A673 (cell line): ENCODE results near the gene SEBOX. TPM values are rescaled to one million over a fixed set of nuclear protein-coding genes. Genes with fewer than 3 reads are reported as not detected.

Experiments used
- BruUV-seq: library from RNA; stranded (reverse); fragments of 400-500 nt; replicated peaks from 2 replicates; lab custom pipeline; 2021; lab: Mats Ljungman, UMichigan
- CTCF ChIA-PET: fragments of 300-600 bp; sonication (Branson Sonifier 250); formaldehyde crosslinking; loops from one replicate; lab custom pipeline; 2022; ENCODE audit warnings: antibody characterized with exemption; lab: Charles Lee
- POLR2A ChIA-PET: fragments of 300-600 bp; sonication (Branson Sonifier 250); formaldehyde crosslinking; loops from one replicate; lab custom pipeline; 2022; ENCODE audit warnings: antibody characterized with exemption; ENCODE audit not compliant: low non-redundant PET; lab: Charles Lee
- DNase-seq: peaks from one replicate; pipeline ENCODE4 v3.0.0-alpha.2; 2015; ENCODE audit warnings: low spot score
- H3K27ac ChIP-seq: fragments of 200-600 bp; sonication (generic); 2 replicates; pipeline ENCODE4 v1.5.1; 2016; ENCODE audit warnings: mixed run types, low read depth, mild to moderate bottlenecking, mixed read lengths, antibody characterized with exemption, low read length; ENCODE audit not compliant: poor library complexity, severe bottlenecking
- H3K27me3 ChIP-seq: fragments of 200-600 bp; sonication (generic); replicated peaks from 2 replicates; pipeline ENCODE4 v1.6.1; 2017; ENCODE audit warnings: mixed run types, low read depth, mild to moderate bottlenecking, mixed read lengths, antibody characterized with exemption, low read length; ENCODE audit not compliant: insufficient read depth, poor library complexity
- H3K36me3 ChIP-seq: fragments of 200-600 bp; sonication (generic); 2 replicates; pipeline ENCODE4 v1.6.1; 2016; ENCODE audit warnings: mixed run types, mild to moderate bottlenecking, mixed read lengths, antibody characterized with exemption, low read length; ENCODE audit not compliant: insufficient read depth, poor library complexity, severe bottlenecking
- H3K4me1 ChIP-seq: fragments of 200-600 bp; sonication (generic); 2 replicates; pipeline ENCODE4 v1.6.1; 2017; ENCODE audit warnings: mixed run types, mild to moderate bottlenecking, mixed read lengths, antibody characterized with exemption, low read length; ENCODE audit not compliant: insufficient read depth, poor library complexity, severe bottlenecking
- H3K4me3 ChIP-seq: fragments of 200-600 bp; sonication (generic); 2 replicates; pipeline ENCODE4 v1.5.1; 2016; ENCODE audit warnings: low read depth, mixed run types, mild to moderate bottlenecking, mixed read lengths, low read length; ENCODE audit not compliant: poor library complexity, severe bottlenecking
- H3K9me3 ChIP-seq: fragments of 200-600 bp; sonication (generic); 2 replicates; pipeline ENCODE4 v1.6.1; 2016; ENCODE audit warnings: mixed run types, low read depth, mild to moderate bottlenecking, mixed read lengths, antibody characterized with exemption, low read length; ENCODE audit not compliant: poor library complexity, severe bottlenecking
- EZH2 ChIP-seq: fragments of 200-600 bp; sonication (generic); IDR thresholded peaks from 2 replicates; pipeline ENCODE4 v1.6.1; 2017; ENCODE audit warnings: borderline replicate concordance, low read depth, mild to moderate bottlenecking, mixed read lengths, antibody characterized with exemption, low read length; ENCODE audit not compliant: poor library complexity, severe bottlenecking
- intact Hi-C: fragments of 100-400 bp; cut with micrococcal nuclease; formaldehyde crosslinking; loops from one replicate; pipeline ENCODE4 v1.10.0; 2022; ENCODE audit not compliant: unreplicated experiment
- total RNA-seq: library from RNA; stranded (reverse); gene quantifications from 2 replicates; pipeline ENCODE4 v1.2.3, GENCODE V29; 2021
- TF ChIP-seq, protein P1 (sequence below): fragments of 300-800, 200-600 bp; sonication (generic); conservative IDR thresholded peaks from 2 replicates; pipeline ENCODE4 v1.5.1; 2017; ENCODE audit warnings: low read depth, mild to moderate bottlenecking, antibody characterized with exemption, low read length, moderate library complexity, mixed read lengths

The SEBOX gene
- total RNA-seq, 1 experiment from 2014 or later, result not detected

GRCh38 chr17:28381141-28381825 is 16.3 kb upstream of the SEBOX start:
- TF ChIP-seq, protein P1, sequence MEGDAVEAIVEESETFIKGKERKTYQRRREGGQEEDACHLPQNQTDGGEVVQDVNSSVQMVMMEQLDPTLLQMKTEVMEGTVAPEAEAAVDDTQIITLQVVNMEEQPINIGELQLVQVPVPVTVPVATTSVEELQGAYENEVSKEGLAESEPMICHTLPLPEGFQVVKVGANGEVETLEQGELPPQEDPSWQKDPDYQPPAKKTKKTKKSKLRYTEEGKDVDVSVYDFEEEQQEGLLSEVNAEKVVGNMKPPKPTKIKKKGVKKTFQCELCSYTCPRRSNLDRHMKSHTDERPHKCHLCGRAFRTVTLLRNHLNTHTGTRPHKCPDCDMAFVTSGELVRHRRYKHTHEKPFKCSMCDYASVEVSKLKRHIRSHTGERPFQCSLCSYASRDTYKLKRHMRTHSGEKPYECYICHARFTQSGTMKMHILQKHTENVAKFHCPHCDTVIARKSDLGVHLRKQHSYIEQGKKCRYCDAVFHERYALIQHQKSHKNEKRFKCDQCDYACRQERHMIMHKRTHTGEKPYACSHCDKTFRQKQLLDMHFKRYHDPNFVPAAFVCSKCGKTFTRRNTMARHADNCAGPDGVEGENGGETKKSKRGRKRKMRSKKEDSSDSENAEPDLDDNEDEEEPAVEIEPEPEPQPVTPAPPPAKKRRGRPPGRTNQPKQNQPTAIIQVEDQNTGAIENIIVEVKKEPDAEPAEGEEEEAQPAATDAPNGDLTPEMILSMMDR, result no peak
- no peak for TF ChIP-seq EZH2
- POLR2A ChIA-PET, result no interaction called here
- no TSS peak for BruUV-seq

DNA sequence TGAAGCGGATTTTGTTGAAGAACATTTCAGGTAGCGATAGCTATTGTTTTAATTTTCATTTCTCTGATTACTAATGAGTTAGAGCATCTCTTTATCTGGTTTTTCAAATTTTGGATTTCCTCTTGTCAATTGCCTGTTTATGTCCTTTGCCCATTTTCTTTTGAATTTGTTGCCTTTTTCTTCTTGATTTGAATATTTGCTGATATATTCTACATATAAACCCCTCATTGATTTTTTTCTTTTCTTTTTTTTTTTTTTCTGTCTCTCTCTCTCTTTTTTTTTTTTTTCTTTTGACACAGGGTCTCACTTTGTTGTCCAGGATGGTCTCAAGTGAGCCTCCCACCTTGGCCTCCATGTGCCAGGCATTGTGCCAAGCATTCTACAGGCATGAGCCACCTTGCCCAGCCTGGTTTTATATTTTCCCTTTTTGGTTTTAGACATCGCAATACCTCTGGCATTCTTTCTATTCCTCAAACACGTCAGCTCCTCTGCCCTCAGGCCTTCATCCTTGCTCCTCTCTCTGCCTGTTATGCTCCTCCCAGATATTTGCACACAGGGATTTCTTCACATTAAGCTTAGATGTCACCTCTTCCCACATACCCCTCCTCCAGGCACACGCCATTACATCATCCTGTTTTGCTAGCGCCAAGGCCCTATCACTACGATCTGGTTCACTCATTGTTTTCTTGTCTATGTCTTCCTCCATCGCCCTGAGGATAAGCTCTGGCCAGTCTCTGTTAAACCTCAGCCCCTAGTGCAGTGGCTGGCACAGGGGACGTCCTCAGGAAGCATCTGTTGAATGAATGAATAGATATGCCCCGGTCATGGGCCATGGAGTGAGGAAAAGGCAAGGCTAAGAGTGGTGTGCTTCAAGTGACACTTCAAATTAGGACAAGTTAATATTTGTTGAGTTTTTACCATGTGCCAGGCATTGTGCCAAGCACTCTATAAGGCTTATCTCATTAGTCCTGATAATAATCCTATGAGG is 15.1 kb upstream of the SEBOX start:
- TF ChIP-seq, protein P1, result no peak
- no peak for TF ChIP-seq EZH2
- no peaks in the 10 kb centered on the region for H3K27me3 ChIP-seq
- ChIA-PET CTCF (no interaction called here), POLR2A (no interaction called here)
- no peak overlapping the region for H3K27ac ChIP-seq
- no peak for DNase-seq
- H3K4me1 ChIP-seq, result no peaks in the 10 kb centered on the region
- BruUV-seq, result no TSS peak
- H3K36me3 ChIP-seq, result no peaks in the 10 kb centered on the region
- H3K4me3 ChIP-seq, result no peak overlapping the region
- no peaks in the 10 kb centered on the region for H3K9me3 ChIP-seq
- intact Hi-C loops, result no loop called here

More at GRCh38 chr17:28381141-28381825, 16.3 kb upstream of the SEBOX start:
- no peaks in the 10 kb centered on the region for H3K36me3 ChIP-seq
- H3K4me1 ChIP-seq, result no peaks in the 10 kb centered on the region
- intact Hi-C loops, result no loop called here
- no peaks in the 10 kb centered on the region for H3K27me3 ChIP-seq
- CTCF ChIA-PET, result no interaction called here
- no peak overlapping the region for H3K4me3 ChIP-seq
- no peaks in the 10 kb centered on the region for H3K9me3 ChIP-seq
- no peak for DNase-seq
- no peak overlapping the region for H3K27ac ChIP-seq

GRCh38 chr17:28372945-28373274 is 7.9 kb upstream of the SEBOX start:
- H3K4me3 ChIP-seq, result peak overlapping the region; percentile 87
- intact Hi-C loops, result no loop called here
- no TSS peak for BruUV-seq
- H3K4me1 ChIP-seq, result peaks cover 17% of the 10 kb centered on the region
- no peak overlapping the region for H3K27ac ChIP-seq
- CTCF ChIA-PET, result no interaction called here
- TF ChIP-seq, protein P1, result no peak
- TF ChIP-seq EZH2, result no peak
- no peaks in the 10 kb centered on the region for H3K36me3 ChIP-seq
- POLR2A ChIA-PET, result no interaction called here
- no peaks in the 10 kb centered on the region for H3K27me3 ChIP-seq
- H3K9me3 ChIP-seq, result no peaks in the 10 kb centered on the region
- no peak for DNase-seq
